Neural cell (in vitro differentiated cells): ENCODE results near the gene LRBA. TPM values are rescaled to one million over a fixed set of nuclear protein-coding genes. Genes with fewer than 3 reads are reported as not detected.

ENCODE experiments used
- H2AFZ ChIP-seq: fragments of 200-600, 300-800 bp; sonication (generic), shearing (Covaris generic); 2 replicates; pipeline ENCODE4 v1.6.0; 2014; ENCODE audit warnings: low read depth, mild to moderate bottlenecking, antibody characterized with exemption, low read length, moderate library complexity
- H3F3A ChIP-seq: fragments of 200-600 bp; shearing (Covaris generic); 2 replicates; pipeline ENCODE4 v1.6.1; 2016; ENCODE audit warnings: mild to moderate bottlenecking, moderate library complexity, mixed read lengths, antibody characterized with exemption, low read length; ENCODE audit not compliant: insufficient read depth, poor library complexity, severe bottlenecking
- H3K27ac ChIP-seq: fragments of 200-600, 300-800 bp; sonication (generic), shearing (Covaris generic); 2 replicates; pipeline ENCODE4 v1.5.1; 2014; ENCODE audit warnings: mild to moderate bottlenecking, low read length, moderate library complexity
- H3K27me3 ChIP-seq: fragments of 300-800, 200-600 bp; sonication (generic), shearing (Covaris generic); 2 replicates; pipeline ENCODE4 v1.6.0; 2014; ENCODE audit warnings: mild to moderate bottlenecking, low read depth, low read length, moderate library complexity; ENCODE audit not compliant: insufficient read depth
- H3K36me3 ChIP-seq: fragments of 300-800, 200-600 bp; sonication (generic), shearing (Covaris generic); 2 replicates; pipeline ENCODE4 v1.5.1; 2014; ENCODE audit warnings: mild to moderate bottlenecking, antibody characterized with exemption, low read length, moderate library complexity; ENCODE audit not compliant: insufficient read depth
- H3K4me2 ChIP-seq: fragments of 300-800, 200-600 bp; sonication (generic), shearing (Covaris generic); 2 replicates; pipeline ENCODE4 v1.6.0; 2014; ENCODE audit warnings: mild to moderate bottlenecking, low read length
- H3K4me3 ChIP-seq: fragments of 300-800, 200-600 bp; sonication (generic), shearing (Covaris generic); 2 replicates; pipeline ENCODE4 v1.5.1; 2014; ENCODE audit warnings: mild to moderate bottlenecking, low read length, moderate library complexity
- H3K79me2 ChIP-seq: fragments of 200-600 bp; shearing (Covaris generic); replicated peaks from 2 replicates; pipeline ENCODE4 v1.6.0; 2014; ENCODE audit warnings: mild to moderate bottlenecking, low read length, moderate library complexity; ENCODE audit not compliant: insufficient read depth
- H3K9ac ChIP-seq: fragments of 300-800, 200-600 bp; sonication (generic), shearing (Covaris generic); 2 replicates; pipeline ENCODE4 v1.6.1; 2016; ENCODE audit warnings: mild to moderate bottlenecking, low read length, mixed read lengths
- H3K9me2 ChIP-seq: fragments of 200-600 bp; shearing (Covaris generic); 2 replicates; pipeline ENCODE4 v1.6.1; 2016; ENCODE audit warnings: mild to moderate bottlenecking, low read length, mixed read lengths; ENCODE audit not compliant: insufficient read depth
- H3K9me3 ChIP-seq: fragments of 200-600, 300-800 bp; sonication (generic), shearing (Covaris generic); 2 replicates; pipeline ENCODE4 v1.6.1; 2016; ENCODE audit warnings: mild to moderate bottlenecking, mixed run types, low read length, moderate library complexity, mixed read lengths
- H4K20me1 ChIP-seq: fragments of 200-600 bp; shearing (Covaris generic); 2 replicates; pipeline ENCODE4 v1.6.1; 2016; ENCODE audit warnings: mild to moderate bottlenecking, mixed run types; ENCODE audit not compliant: insufficient read depth
- CTCF ChIP-seq: fragments of 450-650 bp; IDR thresholded peaks from 2 replicates; pipeline ENCODE4 v1.5.1; 2014; ENCODE audit warnings: antibody characterized with exemption, mild to moderate bottlenecking, moderate library complexity; ENCODE audit not compliant: poor library complexity, severe bottlenecking
- EP300 ChIP-seq: fragments of 450-650 bp; conservative IDR thresholded peaks from 2 replicates; pipeline ENCODE4 v1.6.1; 2014; ENCODE audit warnings: antibody characterized with exemption, mild to moderate bottlenecking, moderate library complexity; ENCODE audit not compliant: poor library complexity, severe bottlenecking
- EZH2 ChIP-seq: fragments of 200-600, 300-800 bp; shearing (Covaris generic), sonication (generic); IDR thresholded peaks from 2 replicates; pipeline ENCODE4 v1.6.1; 2014; ENCODE audit warnings: antibody characterized with exemption, low read length, borderline replicate concordance, mild to moderate bottlenecking; ENCODE audit not compliant: insufficient read depth, poor library complexity, severe bottlenecking
- MXI1 ChIP-seq: fragments of 450-650 bp; conservative IDR thresholded peaks from 2 replicates; pipeline ENCODE4 v1.6.1; 2014; ENCODE audit warnings: antibody characterized with exemption, mild to moderate bottlenecking; ENCODE audit not compliant: poor library complexity, severe bottlenecking
- POLR2AphosphoS5 ChIP-seq: IDR thresholded peaks from 2 replicates; pipeline ENCODE4 v1.6.1; 2012
- RAD21 ChIP-seq: fragments of 450-650 bp; conservative IDR thresholded peaks from 2 replicates; pipeline ENCODE4 v1.6.1; 2014; ENCODE audit warnings: antibody characterized with exemption, mild to moderate bottlenecking, moderate library complexity
- REST ChIP-seq: IDR thresholded peaks from 2 replicates; pipeline ENCODE4 v1.6.1; 2012; ENCODE audit warnings: borderline replicate concordance
- SMC3 ChIP-seq: fragments of 450-650 bp; conservative IDR thresholded peaks from 2 replicates; pipeline ENCODE4 v1.6.1; 2014; ENCODE audit warnings: antibody characterized with exemption, mild to moderate bottlenecking, moderate library complexity; ENCODE audit not compliant: poor library complexity
- TAF1 ChIP-seq: IDR thresholded peaks from 2 replicates; pipeline ENCODE4 v1.6.1; 2012; ENCODE audit warnings: low read depth
- polyA plus RNA-seq: library from polyadenylated mRNA; depleted of rRNA; stranded (reverse); fragments of >200 nt; gene quantifications from 2 replicates; pipeline ENCODE4 v1.2.3, GENCODE V29; 2014

LRBA gene
- polyA plus RNA-seq, 1 donor from 2014 or later = 7.1 TPM

- H3K79me2 ChIP-seq = no peaks in the 10 kb centered on the region
- no peaks in the 10 kb centered on the region for H3K9me2 ChIP-seq
- H3K27me3 ChIP-seq = no peaks in the 10 kb centered on the region
- no peak overlapping the region for H3K4me3 ChIP-seq
- H3K27ac ChIP-seq = no peak overlapping the region
- H2AFZ ChIP-seq = no peak overlapping the region
- H4K20me1 ChIP-seq = no peaks in the 10 kb centered on the region
- H3F3A ChIP-seq = peaks cover 4% of the 10 kb centered on the region
- peaks cover 47% of the 10 kb centered on the region for H3K36me3 ChIP-seq
- H3K9ac ChIP-seq = no peak overlapping the region
- H3K9me3 ChIP-seq = no peaks in the 10 kb centered on the region
- H3K4me2 ChIP-seq = no peak overlapping the region
- TF ChIP-seq EZH2 = no peak
- TF ChIP-seq TAF1 = no peak
- TF ChIP-seq CTCF = no peak
- TF ChIP-seq REST = no peak
- no peak for TF ChIP-seq POLR2AphosphoS5
- no peak for TF ChIP-seq EP300
- TF ChIP-seq MXI1 = no peak
- TF ChIP-seq SMC3 = no peak
- TF ChIP-seq RAD21 = no peak
Measured at GRCh38 chr4:150251752-150252190, 763.3 kb downstream of the LRBA start.

DNA sequence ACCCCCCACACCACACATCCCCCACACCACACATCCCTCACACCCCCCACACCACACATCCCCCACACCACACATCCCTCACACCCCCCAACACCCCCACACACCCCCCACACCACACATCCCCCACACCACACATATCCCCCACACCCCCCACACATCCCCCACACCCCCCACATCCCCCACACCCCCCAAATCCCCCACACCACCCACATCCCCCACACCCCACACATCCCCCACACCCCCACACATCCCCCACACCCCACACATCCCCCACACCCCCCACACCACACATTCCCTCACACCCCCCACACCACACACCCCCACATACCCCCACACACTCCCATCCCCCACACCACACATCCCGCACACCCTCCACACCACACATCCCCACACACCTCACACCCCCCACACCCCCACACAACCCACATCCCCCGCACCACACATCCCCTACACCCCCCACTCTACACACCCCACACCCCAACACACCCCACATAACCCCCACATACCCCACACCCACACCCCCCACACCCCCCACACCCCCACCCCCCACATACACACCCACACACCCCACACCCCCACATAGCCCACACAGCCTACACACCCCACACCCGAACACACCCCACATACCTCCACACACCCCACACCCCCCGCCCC is 764.0 kb downstream of the LRBA start:
- Histone ChIP-seq H3K27ac (no peak overlapping the region), H3K36me3 (peaks cover 51% of the 10 kb centered on the region), H3F3A (peaks cover 4% of the 10 kb centered on the region), H3K79me2 (no peaks in the 10 kb centered on the region), H3K9ac (no peak overlapping the region), H2AFZ (no peak overlapping the region), H3K4me2 (no peak overlapping the region), H4K20me1 (no peaks in the 10 kb centered on the region), H3K4me3 (no peak overlapping the region), H3K9me3 (no peaks in the 10 kb centered on the region), H3K27me3 (no peaks in the 10 kb centered on the region), H3K9me2 (no peaks in the 10 kb centered on the region)
- TF ChIP-seq MXI1 = no peak
- TF ChIP-seq CTCF = no peak
- TF ChIP-seq EP300 = no peak
- no peak for TF ChIP-seq SMC3
- no peak for TF ChIP-seq RAD21
- TF ChIP-seq EZH2 = no peak
- TF ChIP-seq POLR2AphosphoS5 = no peak
- no peak for TF ChIP-seq REST
